ENCODE results near the gene EIF4B.

EIF4B gene

GRCh38 chr12:53068811-53069585 lies 62.7 kb downstream of the EIF4B start:
- no peak for DNase-seq (ENCODE audit: low read depth in 2 of 2)

DNA sequence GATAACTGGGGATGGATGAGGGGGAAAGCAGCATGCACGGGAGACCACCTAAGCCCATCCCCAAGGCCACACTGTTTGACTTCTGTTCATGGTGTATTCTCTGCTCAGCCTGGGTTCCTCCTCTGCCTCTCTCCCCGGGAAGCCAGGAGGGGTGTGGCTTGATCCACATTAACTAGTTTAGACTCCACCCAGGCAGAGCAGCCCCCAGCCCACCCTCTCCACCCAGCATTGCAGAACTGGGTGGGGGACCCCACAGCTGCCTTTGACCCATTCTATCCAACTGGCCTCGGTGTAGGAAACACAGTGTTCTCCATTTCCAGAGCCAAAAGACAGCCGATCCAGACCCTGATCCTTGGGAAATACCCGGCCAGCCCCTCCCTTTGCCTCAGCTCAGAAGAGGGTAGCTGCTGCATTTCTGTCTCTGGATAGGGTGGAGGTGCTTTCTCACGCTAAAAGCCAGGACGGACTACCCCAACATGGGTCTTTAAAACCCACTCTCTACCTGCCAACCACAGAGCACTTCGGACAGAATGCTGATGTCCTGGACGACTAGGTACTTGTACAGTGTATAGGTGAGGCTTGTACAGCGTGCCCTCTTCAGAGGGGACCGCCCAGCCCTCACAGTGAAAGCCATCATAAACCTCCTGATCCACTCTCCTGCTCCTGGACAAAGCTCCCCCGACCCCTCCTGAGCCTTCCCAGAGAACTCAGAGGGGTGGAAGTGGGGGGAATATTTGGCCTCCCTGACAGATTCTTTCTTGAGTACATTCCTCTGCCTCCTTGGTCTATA lies 63.6 kb downstream of the EIF4B start:
- no peak for DNase-seq (ENCODE audit: low read depth in 2 of 2)

- DNase-seq (ENCODE audit: low read depth in 2 of 2), result no peak
These were observed 64.7 kb downstream of the EIF4B start for GRCh38 chr12:53070877-53071492.

GRCh38 chr12:53071591-53072551 lies 65.6 kb downstream of the EIF4B start:
- no peak for DNase-seq (ENCODE audit: low read depth in 2 of 2)

DNA sequence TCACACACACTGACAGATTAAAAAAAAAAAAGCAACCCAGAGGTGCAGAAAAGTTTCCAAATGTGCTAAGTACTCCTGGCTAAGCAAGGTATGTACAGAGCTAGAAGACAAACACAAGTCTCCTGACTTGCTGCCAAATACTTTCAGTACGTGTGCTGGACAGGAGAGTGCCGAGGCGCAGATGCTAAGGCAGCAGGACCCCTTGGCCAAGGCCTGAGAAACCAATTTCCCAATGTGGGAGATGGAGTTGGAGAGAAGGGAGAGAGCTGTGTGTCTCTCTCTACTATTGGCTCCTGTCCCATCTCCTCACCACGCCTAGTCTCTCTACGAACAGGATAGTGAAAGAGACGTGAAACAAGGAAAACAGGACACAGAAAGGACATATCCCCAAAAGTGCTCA lies 67.6 kb downstream of the EIF4B start:
- no peak for DNase-seq (ENCODE audit: low read depth in 2 of 2)

GRCh38 chr12:53074283-53074998 lies 68.2 kb downstream of the EIF4B start:
- no peak for DNase-seq (ENCODE audit: low read depth in 2 of 2)

- no peak for DNase-seq (ENCODE audit: low read depth in 2 of 2)
These were observed 68.7 kb downstream of the EIF4B start for GRCh38 chr12:53074999-53075370.

GRCh38 chr12:53076461-53076860 lies 70.2 kb downstream of the EIF4B start:
- DNase-seq (ENCODE audit: low read depth in 2 of 2), result no peak

- no peak for DNase-seq (ENCODE audit: low read depth in 2 of 2)
These were observed 70.8 kb downstream of the EIF4B start for GRCh38 chr12:53077030-53077429.

GRCh38 chr12:53078425-53079225 lies 72.4 kb downstream of the EIF4B start:
- DNase-seq (ENCODE audit: low read depth in 2 of 2), result peak in 1 of 2 donors; percentile 37

DNA sequence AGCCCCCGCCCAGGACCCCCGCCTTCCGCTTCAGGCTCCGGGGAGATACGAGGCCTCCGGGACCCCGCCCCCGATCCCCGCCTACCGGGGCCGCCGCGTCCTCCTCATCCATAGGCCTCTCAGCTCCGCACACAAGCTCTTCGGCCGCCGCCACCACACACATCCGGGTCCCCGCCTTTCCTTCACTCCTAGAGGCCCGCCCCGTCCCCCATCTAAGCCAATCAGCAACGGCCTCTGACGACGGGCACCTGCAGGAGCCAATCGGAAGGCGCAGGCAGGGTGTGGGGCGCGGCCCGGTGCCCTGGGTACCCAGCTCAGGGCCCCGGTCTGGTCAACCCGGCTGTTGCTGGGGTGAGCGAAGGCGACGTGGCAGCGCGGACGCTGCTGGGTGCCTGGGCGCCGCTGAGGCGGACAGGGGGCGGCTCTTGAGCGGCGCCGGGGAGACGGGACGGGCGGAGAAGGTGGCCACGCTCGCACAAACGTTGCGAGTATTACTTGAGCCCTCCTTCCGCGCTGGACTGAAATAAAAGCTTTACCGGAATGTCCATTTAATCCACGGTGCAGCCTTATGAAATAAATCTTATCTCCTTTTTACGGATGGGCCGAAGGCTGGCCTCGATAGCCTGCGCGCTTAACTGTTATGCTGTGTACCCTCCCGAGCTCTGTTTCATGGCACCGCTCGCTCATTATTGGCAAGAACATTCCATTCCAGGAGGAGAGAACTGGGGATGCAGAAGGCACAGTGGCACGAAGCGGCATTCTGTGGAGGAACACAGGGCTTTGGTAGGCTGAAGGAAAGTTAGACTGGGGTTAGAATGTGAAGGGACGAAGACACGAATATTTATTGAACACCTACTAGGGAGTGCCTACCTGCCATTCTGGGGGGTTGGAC lies 73.2 kb downstream of the EIF4B start, which contains the start of gene SPRYD3:
Gene SPRYD3 (minus strand): TSS at position 165 of the 892 bp plus-strand sequence. CDS start 57 bp downstream, at position 108.
- peak; percentile 95 for DNase-seq (ENCODE audit: low read depth in 2 of 2)

DNA sequence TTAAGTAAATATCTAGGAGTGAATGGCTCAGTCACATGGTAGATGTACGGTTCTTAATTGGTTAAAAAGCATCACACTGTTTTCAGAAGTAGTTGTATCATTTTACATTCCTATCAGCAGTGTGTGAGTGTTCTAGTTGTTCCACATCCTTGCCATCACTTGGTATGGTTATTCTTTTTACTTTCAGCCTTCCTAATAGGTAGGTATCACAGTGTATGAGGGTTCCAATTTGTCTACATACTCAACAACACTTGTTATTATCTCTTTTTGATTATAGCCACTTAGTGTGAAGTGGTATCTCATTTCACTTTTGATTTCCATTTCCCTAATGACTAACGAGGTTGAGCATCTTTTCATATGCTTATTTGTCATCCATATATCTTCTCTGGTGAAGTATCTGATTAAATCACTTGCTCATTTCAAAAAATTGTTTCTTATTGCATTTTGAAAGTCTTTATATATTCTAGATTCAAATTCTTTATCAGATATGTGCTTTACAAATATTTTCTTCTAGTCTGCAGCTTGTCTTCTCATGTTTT lies 76.5 kb downstream of the EIF4B start:
- DNase-seq (ENCODE audit: low read depth in 2 of 2), result no peak

GRCh38 chr12:53086361-53086760 lies 80.1 kb downstream of the EIF4B start:
- DNase-seq (ENCODE audit: low read depth in 2 of 2), result no peak

GRCh38 chr12:53090105-53090504 lies 83.8 kb downstream of the EIF4B start:
- DNase-seq (ENCODE audit: low read depth in 2 of 2), result no peak

- no peak for DNase-seq (ENCODE audit: low read depth in 2 of 2)
These were observed 84.3 kb downstream of the EIF4B start for GRCh38 chr12:53090554-53090953.

DNA sequence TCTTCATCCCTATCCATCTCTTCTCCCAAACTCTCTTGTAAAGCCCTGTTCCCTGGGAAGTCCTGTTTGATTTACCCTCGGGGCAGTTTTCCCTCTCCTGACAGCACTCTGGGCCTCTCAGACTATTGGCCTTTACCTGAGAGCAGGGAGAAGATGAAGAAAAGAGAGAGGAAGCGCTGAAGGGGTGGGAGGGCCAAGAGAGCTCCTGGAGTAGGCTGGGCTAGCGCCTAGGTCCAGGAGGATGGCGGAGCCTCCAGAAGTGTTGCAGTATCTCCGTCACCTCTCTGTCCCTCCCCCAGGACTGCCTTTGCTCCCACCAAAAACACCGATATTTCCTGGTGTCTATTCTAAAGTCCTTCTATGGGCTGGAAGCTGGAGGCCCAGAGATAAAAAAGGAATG lies 85.5 kb downstream of the EIF4B start:
- no peak for DNase-seq (ENCODE audit: low read depth in 2 of 2)

Data from stimulated activated CD4-positive, alpha-beta T cell treated with anti-CD3 and anti-CD28 coated beads, Interleukin-4, amount 100 ng/mL, for 48 hours (primary cell).